GDM1 (cell line): ENCODE results near the gene NUP37.
"Not testable (repeated sequence)": the region's sequence is repeated elsewhere in the genome, so short reads cannot be mapped to it uniquely, and the experiment has no call there.

Experiments
- DNase-seq: peaks from one replicate; lab custom pipeline; 2025; lab: John Stamatoyannopoulos, UW

The NUP37 gene

DNA sequence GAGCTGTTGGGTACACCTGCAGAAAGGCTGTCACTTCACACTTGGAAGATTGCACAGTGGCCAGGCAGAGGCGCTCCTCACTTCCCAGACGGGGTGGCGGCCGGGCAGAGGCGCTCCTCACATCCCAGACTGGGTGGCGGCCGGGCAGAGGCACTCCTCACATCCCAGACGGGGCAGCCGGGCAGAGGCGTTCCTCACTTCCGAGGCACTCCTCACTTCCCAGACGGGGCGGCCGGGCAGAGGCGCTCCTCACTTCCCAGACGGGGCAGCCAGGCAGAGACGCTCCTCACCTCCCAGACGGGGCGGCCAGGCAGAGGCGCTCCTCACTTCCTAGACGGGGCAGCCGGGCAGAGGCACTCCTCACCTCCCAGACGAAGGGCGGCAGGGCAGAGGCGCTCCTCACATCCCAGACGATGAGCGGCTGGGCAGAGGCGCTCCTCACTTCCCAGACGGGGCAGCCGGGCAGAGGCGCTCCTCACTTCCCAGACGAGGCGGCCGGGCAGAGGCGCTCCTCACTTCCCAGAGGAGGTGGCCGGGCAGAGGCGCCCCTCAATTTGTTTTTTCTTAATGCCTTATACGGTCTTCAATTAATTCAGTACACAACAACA is 30.6 kb downstream of the NUP37 start:
- not testable (repeated sequence) for DNase-seq

DNA sequence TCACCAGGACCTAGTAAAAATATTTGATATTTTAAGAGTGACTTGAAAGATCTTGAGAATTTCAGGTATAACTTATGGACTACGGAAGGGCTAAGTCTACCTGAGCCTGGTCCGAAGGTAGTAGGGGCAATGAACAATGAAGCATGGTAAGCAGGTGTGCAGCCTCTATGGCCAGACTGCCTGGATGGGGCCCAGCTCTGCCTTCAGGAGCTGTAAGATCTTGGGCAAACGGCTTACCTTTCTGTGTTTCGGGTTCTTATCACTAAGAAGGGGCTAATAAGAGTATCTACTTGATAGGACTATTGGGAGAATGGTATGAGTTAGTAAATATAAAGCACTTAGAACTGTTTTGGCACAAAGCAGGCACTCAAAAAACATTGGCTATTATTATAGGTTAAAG is 39.1 kb downstream of the NUP37 start:
- DNase-seq = no peak

DNA sequence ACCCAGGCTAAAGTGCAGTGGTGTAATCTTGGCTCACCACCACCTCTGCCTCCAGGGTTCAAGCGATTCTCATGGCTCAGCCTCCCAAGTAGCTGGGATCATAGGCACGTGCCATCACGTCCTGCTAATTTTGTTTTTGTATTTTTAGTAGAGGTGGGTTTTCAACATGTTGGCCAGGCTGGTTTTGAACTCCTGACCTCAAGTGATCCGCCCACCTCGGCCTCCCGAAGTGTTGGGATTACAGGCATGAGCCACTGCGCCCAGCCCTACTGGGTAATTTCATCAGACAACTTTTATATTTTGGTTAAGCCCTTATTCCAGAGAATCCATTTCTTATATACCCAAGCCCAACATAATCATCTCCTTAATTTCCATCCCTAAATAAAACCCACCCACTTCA is 47.8 kb downstream of the NUP37 start:
- DNase-seq = not testable (repeated sequence)

DNA sequence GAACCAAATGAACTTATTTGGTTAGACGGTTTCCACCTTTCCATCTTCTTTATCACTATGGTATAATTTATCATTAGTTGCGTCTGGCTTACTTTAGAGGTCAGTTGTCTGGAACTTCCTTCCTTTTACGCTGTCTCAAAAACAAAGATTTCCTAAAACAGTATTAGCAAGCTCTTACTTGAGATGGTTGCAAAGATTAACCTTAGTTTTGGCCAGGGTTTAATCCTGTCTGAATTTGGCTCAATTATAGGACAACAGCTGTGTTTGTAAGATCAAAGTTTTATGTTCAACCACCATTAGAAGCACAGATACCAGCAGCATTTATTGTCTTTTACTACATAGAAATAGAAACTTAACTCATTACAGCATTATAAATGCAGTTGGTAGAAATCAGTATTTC is 50.2 kb downstream of the NUP37 start:
- no peak for DNase-seq

DNA sequence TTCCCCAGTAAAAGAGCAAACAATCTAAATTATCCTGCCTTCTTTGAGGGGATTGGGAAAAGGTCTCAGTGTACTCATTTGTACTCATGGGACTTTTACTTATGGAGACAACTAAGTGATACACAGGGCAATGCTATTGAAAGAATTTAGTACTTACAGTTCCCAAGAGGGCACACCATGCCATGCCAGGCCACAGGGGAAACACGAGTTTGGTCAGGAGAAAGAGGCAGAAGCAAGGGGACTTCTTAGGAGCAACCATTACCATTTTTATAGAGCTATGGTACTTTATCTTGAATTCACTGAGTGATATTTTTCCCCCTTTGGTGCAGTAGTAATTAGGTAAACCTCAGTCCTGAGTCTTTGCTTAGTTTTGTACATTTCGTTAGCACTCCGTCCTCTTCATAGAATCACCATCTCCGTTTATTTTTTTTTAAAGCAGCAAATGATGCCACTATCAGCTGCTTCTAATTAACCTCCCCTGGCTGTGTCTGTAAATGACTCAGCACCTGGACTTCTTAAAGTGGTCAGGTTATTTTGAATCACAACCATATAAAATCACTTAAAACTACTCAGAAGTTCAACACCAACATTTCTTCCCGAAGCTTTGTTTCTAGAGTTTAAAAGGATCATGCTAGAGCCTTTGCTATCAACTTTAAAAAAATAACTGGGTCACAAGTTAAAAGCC is 52.2 kb downstream of the NUP37 start:
- no peak for DNase-seq

DNA sequence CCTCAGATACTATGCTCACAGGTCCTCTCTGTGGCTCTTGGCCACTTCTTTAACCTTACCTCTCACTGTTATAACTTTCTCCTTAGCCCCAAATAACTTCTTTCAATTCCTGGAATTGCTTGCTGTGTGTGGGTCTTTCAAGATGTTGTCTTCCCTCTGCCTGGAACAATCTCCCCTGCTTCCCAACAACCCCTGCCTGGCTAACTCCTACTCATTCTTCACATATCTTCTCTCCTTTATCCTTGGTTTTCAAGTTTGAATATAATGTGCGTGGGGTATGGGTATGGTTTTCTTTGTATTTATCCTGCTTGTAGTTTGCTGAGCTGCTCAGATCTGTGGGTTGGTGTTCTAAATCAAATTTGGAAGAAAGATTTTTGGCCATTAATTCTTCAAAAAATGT is 55.4 kb downstream of the NUP37 start:
- DNase-seq = no peak

DNA sequence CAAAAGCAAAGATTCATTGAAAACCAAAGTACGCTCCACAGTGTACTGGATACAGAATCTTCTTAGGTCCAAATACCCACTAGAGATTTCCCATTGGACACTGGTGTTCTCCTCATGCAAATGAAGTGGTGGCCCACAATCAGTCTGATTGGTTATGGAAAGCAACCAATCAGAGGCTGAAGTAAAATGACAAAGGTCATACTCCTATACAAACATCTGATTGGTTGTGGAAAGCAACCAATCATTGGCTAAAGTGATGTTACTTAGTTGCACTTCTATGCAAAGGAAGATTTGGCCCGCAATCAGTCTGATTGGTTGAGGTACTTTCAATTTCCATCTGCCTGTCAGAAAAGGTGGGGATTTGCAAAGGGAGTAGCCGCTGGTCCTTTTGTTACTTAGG is 56.8 kb downstream of the NUP37 start:
- DNase-seq = no peak

DNA sequence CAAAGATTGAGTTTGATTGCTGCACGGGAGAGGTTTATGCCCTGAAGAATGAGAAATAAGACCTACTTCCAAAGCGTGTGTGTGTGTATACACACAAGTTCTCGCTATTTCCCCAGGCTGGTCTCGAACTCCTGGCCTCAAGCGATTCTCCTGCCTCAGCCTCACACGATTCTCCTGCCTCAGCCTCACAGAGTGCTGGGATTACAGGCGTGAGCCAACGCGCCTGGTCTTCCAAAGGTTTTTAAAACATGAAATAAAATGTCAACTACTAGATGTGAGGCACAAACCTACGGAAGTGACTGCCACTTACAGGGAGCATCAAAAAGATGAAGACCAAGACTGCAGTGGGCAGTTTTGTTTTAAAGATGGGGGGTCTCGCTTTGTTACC is 57.5 kb downstream of the NUP37 start:
- DNase-seq = no peak

DNA sequence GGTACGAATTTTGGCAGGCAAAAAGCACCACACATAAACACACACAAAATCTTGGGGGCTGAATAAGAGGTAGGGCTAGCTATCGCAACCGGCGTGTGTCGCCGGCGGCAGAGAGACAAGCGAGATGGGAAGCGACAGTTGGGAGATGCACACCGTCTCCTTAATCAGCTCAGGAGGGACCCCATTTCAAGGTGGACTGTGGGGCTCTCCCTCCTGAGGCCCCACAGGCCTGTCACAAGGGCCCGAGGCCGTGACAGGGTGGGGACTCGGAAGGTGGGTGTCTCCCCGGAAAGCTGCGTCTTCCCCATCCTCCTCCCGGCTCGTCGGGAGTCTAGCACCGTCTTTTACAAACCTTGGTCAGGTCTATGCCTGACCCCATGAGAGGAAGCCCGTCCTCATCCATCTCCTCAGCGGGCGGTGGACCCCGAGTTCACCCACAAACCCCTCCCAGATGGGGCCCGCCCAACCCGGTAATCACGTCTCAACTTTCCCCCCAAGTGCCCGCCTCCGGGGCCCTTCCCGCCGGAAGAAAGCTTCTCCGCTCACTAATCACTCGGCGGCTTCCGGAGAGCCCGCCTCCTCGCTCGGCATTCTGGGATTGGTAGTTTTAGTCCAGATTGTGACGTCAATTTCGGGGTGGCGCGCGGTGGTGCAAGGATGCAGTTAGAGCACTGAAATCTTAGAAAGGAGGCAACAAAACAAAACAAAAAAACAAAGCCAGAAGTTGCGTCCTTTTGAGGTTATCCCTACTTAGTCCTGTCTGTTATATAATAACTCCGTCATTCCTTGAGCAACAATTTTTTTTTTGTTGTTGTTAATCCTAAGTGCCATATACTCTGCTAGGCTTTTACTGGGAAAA is 58.1 kb downstream of the NUP37 start, which contains the start of gene WASHC3:
Gene WASHC3, minus strand, starts transcription at position 432 of the 859 bp plus-strand sequence. Its CDS starts 29 bp downstream, at position 403.
- DNase-seq = peak; percentile 80

DNA sequence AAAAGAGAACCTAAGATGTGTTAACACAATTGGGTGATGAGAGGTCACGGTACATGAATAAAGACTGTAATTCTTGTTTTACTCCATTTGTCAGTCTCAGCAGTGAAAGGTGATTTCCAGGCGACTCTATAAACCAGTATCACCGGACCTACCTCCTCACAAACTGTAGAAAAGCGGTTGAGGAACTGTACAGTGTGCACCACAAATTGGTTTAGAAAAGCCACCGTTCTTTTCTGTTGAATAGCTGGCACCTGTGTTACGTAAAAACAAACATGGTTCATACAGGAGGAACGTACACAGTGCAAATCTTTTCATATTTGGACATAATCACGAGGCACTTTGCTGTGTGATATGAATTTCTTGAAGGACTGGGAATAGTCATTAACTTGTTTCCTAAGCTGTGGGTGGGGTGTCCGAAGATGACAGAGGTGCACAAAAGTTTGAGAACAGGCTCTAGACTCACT is 58.8 kb downstream of the NUP37 start:
- DNase-seq = no peak

DNA sequence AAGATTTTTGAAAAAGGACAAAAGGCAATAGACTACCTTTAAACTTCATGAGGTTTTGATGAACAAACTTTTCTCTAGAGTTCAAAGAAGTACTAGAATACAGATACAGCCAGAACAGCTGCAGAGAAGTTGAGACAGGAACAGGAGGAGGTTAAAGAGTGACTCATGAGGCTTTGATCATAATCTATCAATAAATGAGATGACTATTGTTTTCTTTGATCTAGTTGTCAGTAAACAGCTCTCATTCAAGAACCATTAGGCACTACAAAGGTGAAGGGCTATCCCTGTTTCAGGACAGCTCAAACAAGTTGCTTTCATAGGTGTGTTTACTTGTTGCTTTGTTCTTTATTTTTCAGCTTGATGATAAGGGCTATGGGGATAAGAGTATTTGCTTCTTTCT is 60.6 kb downstream of the NUP37 start:
- DNase-seq = no peak

DNA sequence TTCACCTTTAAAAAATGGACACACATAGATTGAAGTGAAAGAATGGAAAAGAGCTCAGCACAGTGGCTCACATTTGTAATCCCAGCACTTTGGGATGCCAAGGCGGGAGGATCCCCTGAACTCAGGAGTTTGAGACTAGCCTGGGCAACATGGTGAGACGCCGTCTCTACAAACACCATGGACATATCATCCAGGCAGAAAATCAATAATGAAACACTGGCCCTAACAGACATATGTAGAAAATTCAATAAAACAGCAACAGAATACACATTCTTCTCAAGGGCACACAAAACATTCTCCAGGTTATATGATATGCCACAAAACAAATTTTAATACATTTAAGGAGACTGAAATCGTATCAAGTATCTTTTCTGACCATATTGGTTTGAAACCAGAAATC is 65.6 kb downstream of the NUP37 start:
- no peak for DNase-seq

DNA sequence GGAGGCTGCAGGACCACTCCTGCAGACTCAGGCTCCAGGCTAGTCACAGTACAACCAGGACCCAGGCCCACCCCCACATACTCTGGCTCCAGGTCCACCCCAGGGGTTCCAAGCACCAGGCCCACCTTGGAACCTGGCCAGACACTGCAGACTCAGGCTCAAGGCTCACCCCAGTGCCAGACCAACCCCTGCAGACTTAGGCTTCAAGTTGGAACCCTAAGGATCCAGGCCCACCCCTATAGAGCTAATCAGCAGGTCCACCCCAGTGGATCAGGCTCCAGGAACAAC is 66.9 kb downstream of the NUP37 start:
- no peak for DNase-seq

DNA sequence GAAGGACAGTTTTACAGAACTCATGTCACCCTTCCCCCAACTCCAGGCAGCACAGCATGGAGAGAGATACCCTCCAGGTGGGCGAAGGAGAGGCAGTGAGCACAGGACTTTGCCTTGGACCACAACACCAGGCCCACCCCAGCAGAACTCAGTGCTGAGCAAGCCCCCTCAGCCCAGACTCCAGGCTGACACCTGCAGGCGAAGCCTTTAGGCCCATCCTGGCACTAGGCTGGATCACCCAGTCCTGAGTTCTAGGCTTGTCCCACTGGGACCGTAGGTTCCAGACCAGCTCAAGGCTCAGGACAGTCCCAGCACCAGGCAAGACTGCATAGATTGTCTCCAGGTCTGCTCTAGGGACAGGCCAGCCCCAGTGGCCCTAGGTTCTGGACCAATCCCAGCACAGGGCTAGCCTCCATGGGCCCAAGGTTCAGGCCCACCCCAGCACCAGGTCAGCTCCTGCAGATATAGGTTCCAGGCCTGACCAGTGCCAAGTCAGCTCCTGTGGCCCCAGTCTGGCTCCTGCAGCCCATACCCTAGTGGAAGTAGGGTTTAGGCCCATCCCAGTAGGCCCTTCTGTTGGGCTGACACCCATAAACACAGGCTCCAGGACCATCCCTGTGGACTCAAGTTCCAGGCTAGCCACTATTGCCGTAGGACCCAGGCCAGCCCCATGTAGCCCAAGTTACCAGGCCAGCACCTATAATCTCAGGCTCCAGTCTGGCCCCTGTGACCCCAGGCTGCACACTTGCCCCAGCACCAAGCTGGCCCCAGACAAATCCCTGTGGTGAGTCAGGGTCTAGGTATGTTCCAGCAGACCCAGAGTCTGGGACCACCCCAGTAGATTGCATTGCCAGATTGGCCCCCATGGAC is 67.5 kb downstream of the NUP37 start:
- DNase-seq = no peak

DNA sequence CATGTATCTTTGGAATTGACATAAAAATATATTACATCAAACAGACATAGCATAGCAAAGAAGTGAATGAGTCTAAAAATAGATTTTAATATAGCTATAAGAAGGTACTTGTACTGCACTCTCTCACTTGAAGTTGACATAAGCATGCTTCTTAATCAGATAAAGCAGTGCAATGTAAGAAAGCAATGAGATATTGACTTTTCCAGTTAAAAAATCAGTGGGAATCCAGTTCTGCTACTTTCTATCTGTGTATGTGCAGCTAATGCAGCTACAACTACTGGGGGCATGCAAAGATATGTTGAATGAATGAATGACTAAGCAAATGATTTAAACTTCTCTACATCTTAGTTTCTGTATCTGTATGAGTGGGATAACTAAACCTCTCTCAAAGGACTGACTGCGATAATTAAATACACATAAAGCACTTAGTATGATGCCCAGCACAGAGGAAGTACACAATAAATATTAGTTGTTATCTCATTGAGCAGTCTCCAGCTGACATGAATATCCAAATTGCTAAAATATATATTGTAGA is 68.4 kb downstream of the NUP37 start:
- no peak for DNase-seq

DNA sequence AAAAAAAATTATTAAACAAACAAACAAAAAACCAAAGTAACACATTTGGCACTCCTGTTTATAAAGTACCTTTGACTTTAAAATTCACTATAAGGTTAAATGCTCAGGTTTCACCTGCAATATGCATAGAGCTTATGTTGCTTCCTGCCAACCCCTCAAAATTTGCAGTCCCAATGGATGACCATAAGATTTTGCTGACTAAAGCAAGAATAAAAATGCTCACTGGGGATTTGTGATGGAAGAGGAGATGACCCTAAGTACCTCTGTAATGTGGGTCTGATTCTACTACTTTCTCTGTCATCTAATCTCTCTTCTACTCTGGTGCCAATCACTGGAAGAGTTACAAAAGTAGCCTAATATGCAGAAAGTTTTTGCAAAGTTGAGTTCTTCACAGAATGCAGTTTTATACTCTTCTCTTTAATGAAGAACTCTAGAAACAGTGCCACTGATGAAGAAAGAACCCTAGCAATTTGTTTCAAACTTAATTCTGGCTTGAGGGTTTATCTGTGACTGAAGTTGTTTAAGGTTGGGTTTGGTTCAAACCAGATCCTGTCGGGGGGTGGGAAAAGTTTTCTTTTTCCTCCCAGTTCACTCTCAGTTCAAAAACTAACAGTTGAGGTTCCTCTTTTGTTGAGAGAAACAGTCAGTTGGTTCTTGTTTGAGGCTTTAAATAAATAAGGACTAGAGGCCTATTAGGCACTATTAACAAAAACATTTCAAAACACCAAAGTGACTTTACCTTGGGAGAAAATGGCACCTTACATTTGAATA is 69.1 kb downstream of the NUP37 start:
- DNase-seq = peak; percentile 9

DNA sequence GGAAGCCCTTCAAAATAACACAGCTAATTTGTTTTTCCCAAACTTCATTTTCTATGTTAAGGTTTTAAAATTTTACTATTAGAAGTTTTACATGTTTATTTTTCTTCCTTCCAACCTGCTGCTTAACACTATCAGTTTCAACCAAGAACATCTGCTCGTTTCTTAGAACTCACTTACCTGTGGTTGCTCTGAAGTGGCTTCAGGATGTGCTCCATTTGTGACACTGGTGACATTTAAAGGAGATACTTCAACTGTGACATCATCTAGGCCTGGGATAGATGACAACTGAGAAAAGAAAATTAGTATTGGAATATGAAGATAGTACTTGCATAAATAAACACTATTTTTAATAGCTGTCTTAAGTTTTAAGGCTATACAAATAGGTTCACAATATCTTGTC is 76.0 kb downstream of the NUP37 start:
- DNase-seq = no peak

DNA sequence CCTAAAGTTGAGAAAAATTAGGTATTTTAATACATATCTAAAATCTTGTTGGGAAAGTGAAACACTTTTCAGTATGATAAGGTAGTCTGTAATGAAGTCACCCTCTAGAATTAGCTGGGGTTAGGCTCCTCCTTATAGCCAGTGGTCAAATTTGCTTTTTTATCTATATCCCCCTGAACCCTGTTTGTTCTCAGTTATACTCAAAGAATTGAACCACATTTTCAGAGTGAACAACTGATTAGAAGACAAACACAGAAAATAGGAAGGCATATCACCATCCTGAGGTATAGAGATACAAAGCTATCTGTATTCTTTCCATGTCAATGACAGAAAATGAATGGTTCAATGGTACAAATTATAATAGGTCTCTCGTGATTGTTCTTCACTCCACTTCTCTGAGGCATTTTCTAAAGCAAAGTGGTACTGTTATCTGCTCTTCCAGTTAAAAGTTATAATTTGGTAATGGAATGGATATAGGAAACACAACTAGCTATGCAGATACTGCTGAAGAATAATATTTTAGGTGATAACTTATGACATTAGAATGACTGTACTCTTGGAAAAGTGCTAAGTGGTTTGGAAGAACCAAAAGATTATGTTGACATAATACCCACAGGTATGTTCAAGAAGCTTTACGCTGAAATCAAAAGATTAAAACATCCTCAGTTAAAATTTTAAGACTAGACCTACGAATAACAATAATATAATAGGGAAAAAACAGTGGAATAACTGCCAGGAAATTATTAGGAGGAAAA is 85.7 kb downstream of the NUP37 start:
- DNase-seq = no peak

DNA sequence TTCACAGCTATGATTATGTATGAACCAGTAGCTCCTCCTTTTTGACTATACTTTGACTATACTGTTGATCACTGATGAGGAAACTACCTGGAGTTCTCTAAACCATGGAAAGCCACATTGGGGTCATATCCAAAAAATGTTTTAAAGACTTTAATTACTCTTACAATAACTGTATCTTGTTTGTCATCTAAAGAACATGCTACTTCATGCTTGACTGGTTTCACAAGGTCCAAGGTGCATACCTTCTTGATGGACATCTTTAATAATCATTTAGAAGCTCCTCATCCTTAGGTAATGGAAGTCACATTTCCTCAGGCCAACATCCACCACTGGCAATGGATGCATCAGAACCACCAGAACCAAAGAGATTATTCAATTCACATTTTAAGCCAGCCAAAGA is 88.1 kb downstream of the NUP37 start:
- no peak for DNase-seq

DNA sequence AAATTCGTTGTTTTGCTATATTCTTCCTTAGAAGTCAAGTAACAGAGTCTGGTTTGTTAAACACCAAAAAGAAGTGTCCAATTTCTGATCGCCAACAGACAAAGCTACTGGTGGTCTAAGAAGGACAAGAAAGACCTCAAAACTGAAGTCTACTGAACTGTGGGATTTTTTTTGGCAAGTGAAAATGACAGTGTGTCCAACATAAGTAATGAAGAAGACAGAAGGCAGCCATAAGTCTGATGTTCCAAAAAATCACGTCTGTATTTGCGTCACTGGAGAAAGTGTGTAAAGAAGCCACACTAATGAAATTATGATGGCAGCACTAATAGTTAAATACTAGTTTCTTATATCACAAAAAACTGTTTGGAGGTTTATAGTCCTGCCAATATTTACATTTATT is 90.8 kb downstream of the NUP37 start:
- no peak for DNase-seq
